Measurements from ENCODE around the gene NGDN.
"Not testable (repeated sequence)": the region's sequence is repeated elsewhere in the genome, so short reads cannot be mapped to it uniquely, and the experiment has no call there.

Gene NGDN

GRCh38 chr14:23439107-23439835 is 30.2 kb upstream of the NGDN start:
- peak in 1 of 2 donors; percentile 13 for DNase-seq

- peak in 1 of 2 donors; percentile 0 for DNase-seq
Observed at GRCh38 chr14:23441076-23441475, 28.4 kb upstream of the NGDN start.

GRCh38 chr14:23442721-23443356 is 26.7 kb upstream of the NGDN start:
- DNase-seq: peak in 1 of 2 donors; percentile 4

GRCh38 chr14:23443411-23443812 is 26.1 kb upstream of the NGDN start:
- DNase-seq: peak in 1 of 2 donors; percentile 11

GRCh38 chr14:23443881-23444280 is 25.6 kb upstream of the NGDN start:
- DNase-seq: peak in 1 of 2 donors; percentile 7

- DNase-seq: no peak
Observed at GRCh38 chr14:23444314-23444713, 25.2 kb upstream of the NGDN start.

GRCh38 chr14:23445773-23446172 is 23.7 kb upstream of the NGDN start:
- peak in 1 of 2 donors; percentile 1 for DNase-seq

- peak in 1 of 2 donors; percentile 11 for DNase-seq
Observed at GRCh38 chr14:23446291-23446851, 23.1 kb upstream of the NGDN start.

- peak in 1 of 2 donors; percentile 13 for DNase-seq
Observed at GRCh38 chr14:23447361-23448350, 21.8 kb upstream of the NGDN start.

GRCh38 chr14:23449314-23449713 is 20.2 kb upstream of the NGDN start:
- DNase-seq: peak in 1 of 2 donors; percentile 8

GRCh38 chr14:23450379-23450778 is 19.1 kb upstream of the NGDN start:
- DNase-seq: no peak

- no peak for DNase-seq
Observed at GRCh38 chr14:23452237-23452636, 17.3 kb upstream of the NGDN start.

- DNase-seq: no peak
Observed at GRCh38 chr14:23454445-23454856, 15.1 kb upstream of the NGDN start.

GRCh38 chr14:23456883-23457586 is 12.5 kb upstream of the NGDN start:
- DNase-seq: not testable (repeated sequence)

- no peak for DNase-seq
Observed at GRCh38 chr14:23457587-23458445, 11.7 kb upstream of the NGDN start.

GRCh38 chr14:23460960-23461359 is 8.5 kb upstream of the NGDN start:
- no peak for DNase-seq

GRCh38 chr14:23464700-23465099 is 4.8 kb upstream of the NGDN start:
- no peak for DNase-seq

GRCh38 chr14:23465261-23465660 is 4.2 kb upstream of the NGDN start:
- DNase-seq: no peak

GRCh38 chr14:23468704-23469126 is 788 bp upstream of the NGDN start:
- no peak for DNase-seq

GRCh38 chr14:23469906-23470403 is 452 bp downstream of the NGDN start:
- DNase-seq: no peak

GRCh38 chr14:23470947-23471346 is 1.4 kb downstream of the NGDN start:
- no peak for DNase-seq
